Skeletal muscle tissue (tissue), 4 donors: ENCODE measurements around the gene IGSF11. TPM values are rescaled to one million over a fixed set of nuclear protein-coding genes. Genes with fewer than 3 reads are reported as not detected.
"Not testable (repeated sequence)": the region's sequence is repeated elsewhere in the genome, so short reads cannot be mapped to it uniquely, and the experiment has no call there.

Experiments
- H3K27ac ChIP-seq: one replicate; pipeline ENCODE4 v1.7.0; 2013; ENCODE audit warnings: mild to moderate bottlenecking, low read depth, low read length, inconsistent platforms
- H3K27me3 ChIP-seq, 3 donors: one replicate each; pipeline ENCODE4 v1.7.0; 2013; ENCODE audit warnings: low read length in 3 of 3; ENCODE audit not compliant: control insufficient read depth in 3 of 3, insufficient read depth in 3 of 3
- H3K36me3 ChIP-seq, 3 donors: one replicate each; pipeline ENCODE4 v1.7.0; 2013; ENCODE audit warnings: low read length in 3 of 3; ENCODE audit not compliant: control insufficient read depth in 3 of 3, insufficient read depth in 3 of 3
- H3K4me1 ChIP-seq, 3 donors: one replicate each; pipeline ENCODE4 v1.7.0; 2013; ENCODE audit warnings: low read length in 3 of 3, mild to moderate bottlenecking in 3 of 3; ENCODE audit not compliant: control insufficient read depth in 3 of 3, insufficient read depth in 3 of 3
- H3K4me3 ChIP-seq, 3 donors: one replicate each; pipeline ENCODE4 v1.7.0; 2013; ENCODE audit warnings: low read length in 3 of 3
- H3K9ac ChIP-seq, 3 donors: one replicate each; pipeline ENCODE4 v1.7.0; 2013; ENCODE audit warnings: low read length in 3 of 3, mild to moderate bottlenecking in 3 of 3, moderate library complexity in 2 of 3, low read depth in 1 of 3
- H3K9me3 ChIP-seq, 3 donors: one replicate each; pipeline ENCODE4 v1.7.0; 2013; ENCODE audit warnings: low read length in 3 of 3; ENCODE audit not compliant: control insufficient read depth in 3 of 3
- total RNA-seq: library from RNA; depleted of rRNA; stranded (reverse); fragments of >200 nt; gene quantifications from one replicate; pipeline ENCODE4 v1.2.3, GENCODE V29; 2014
- donor health status: Osteomylitis.

The IGSF11 gene, protein sequence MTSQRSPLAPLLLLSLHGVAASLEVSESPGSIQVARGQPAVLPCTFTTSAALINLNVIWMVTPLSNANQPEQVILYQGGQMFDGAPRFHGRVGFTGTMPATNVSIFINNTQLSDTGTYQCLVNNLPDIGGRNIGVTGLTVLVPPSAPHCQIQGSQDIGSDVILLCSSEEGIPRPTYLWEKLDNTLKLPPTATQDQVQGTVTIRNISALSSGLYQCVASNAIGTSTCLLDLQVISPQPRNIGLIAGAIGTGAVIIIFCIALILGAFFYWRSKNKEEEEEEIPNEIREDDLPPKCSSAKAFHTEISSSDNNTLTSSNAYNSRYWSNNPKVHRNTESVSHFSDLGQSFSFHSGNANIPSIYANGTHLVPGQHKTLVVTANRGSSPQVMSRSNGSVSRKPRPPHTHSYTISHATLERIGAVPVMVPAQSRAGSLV
- total RNA-seq, result 2.6 TPM

DNA sequence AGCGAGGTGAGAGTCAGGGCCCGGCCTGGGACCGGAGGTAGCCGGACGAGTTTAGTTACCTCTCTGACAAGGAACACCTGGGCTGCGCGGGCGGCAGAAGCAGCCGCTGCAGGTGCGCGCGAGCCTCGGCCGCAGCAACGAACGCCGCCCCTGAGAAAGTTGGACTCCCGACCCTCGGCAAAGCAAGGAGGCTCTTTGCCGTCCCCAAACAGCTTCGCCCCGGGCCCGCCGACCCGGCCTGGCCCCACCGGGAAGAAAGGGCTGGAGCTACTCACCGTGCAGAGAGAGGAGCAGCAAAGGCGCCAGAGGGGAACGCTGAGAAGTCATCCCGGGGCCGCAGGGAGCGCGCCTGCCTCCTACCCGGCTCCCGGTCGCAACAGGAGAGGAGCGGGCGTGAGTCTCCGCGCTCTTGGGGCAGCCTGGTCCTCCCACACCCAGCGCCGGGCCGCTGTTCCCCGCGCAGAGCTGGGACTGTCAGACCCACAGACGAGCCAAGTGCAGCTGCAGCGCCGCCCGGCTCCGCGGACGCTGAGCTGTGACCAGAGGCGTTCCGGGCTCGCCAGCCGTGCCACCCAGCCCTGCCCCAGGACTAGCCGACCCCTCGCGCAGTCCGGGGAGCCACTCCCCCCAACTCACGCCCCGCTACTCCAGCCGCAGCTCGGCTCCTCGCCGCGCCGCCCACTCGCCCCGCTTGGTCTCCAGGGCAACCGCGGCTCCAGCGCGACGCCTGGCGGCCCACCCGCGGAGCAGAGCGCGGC is at the start of gene IGSF11:
IGSF11 (minus strand) TSS at position 591 of the 758 bp plus-strand sequence; CDS start at position 327, 264 bp downstream.
- peak within 1 kb of the TSS; percentile 54 to 79 (median 78) for H3K9ac ChIP-seq
- H3K4me3 ChIP-seq, result peak within 1 kb of the TSS; percentile 70 to 80 (median 77)
- H3K4me1 ChIP-seq, result peaks cover 0 to 6% (median 0%) of the 10 kb centered on the region in 3 donors
- no peaks in the 10 kb centered on the region for H3K9me3 ChIP-seq
- H3K27ac ChIP-seq, result peak within 1 kb of the TSS; percentile 41
- H3K36me3 ChIP-seq, result no peaks in the 10 kb centered on the region
- peaks cover 0 to 3% (median 0%) of the 10 kb centered on the region in 3 donors for H3K27me3 ChIP-seq

DNA sequence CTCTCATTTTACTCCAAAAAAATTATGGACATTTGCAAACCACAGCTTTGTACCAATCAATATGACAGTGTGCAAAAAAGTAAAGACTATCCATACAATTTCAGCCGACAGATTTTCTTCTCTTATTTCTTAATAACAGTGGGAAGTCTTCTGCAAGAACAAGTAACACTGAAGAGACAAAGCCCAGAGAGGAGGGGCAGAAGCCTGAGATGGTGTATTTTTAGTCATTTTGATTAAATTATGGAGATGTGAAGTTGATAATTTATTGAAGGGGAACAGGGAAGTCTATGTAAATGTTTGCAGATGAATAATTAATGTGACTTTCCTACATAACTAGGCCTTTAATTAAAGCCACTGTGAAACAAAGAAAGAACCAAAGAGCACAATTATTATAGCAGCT is 45.7 kb upstream of the IGSF11 start:
- no peaks in the 10 kb centered on the region for H3K36me3 ChIP-seq
- H3K9ac ChIP-seq, result no peak overlapping the region
- no peaks in the 10 kb centered on the region for H3K27me3 ChIP-seq
- no peaks in the 10 kb centered on the region for H3K4me1 ChIP-seq
- H3K4me3 ChIP-seq, result no peak overlapping the region
- peaks cover 0 to 3% (median 2%) of the 10 kb centered on the region in 3 donors for H3K9me3 ChIP-seq
- H3K27ac ChIP-seq, result no peak overlapping the region

DNA sequence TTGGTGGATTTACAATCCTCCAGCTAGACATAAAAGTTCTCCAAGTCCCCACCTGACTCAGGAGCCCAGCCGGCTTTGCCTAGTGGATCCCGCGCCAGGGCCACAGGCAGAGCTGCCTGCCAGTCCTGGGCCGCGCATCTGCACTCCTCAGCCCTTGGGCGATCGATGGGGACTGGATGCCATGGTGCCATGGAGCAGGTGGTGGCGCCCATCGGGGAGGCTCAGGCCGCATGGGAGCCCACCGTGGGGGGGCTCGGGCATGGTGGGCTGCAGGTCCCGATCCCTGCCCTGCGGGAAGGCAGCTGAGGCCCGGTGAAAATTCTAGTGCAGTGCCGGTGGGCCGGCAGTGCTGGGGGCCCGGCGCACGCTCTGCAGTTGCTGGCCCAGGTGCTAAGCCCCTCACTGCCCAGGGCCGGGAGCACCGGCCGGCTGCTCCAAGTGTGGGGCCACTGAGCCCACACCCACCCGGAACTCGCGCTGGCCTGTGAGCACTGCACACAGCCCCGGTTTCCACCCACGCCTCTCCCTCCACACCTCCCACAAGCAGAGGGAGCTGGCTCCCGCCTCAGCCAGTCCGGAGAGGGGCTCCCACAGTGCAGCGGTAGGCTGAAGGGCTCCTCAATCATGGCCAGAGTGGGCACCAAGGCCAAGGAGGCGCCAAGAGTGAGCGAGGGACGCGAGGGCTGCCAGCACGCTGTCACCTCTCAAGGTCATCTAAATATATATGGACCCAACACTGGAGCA is 38.8 kb upstream of the IGSF11 start:
- no peak overlapping the region for H3K27ac ChIP-seq

DNA sequence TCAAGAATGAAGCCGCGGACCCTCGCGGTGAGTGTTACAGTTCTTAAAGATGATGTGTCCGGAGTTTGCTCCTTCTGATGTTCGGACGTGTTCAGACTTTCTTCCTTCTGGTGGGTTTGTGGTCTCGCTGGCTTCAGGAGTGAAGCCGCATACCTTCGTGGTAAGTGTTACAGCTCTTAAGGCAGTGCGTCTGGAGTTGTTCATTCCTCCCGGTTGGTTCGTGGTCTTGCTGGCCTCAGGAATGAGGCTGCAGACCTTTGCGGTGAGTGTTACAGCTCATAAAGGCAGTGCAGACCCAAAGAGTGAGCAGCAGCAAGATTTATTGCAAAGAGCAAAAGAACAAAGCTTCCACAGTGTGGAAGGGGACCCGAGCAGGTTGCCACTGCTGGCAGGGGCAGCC is 37.8 kb upstream of the IGSF11 start:
- not testable (repeated sequence) for H3K9ac ChIP-seq, H3K36me3 ChIP-seq, H3K27me3 ChIP-seq, H3K27ac ChIP-seq, H3K4me1 ChIP-seq, H3K9me3 ChIP-seq, H3K4me3 ChIP-seq

More for the DNA sequence above, 38.8 kb upstream of the IGSF11 start:
- no peak overlapping the region for H3K4me3 ChIP-seq
- H3K9me3 ChIP-seq, result peaks cover 0 to 4% (median 0%) of the 10 kb centered on the region in 3 donors
- H3K4me1 ChIP-seq, result no peaks in the 10 kb centered on the region
- H3K27me3 ChIP-seq, result no peaks in the 10 kb centered on the region
- no peaks in the 10 kb centered on the region for H3K36me3 ChIP-seq
- H3K9ac ChIP-seq, result no peak overlapping the region

DNA sequence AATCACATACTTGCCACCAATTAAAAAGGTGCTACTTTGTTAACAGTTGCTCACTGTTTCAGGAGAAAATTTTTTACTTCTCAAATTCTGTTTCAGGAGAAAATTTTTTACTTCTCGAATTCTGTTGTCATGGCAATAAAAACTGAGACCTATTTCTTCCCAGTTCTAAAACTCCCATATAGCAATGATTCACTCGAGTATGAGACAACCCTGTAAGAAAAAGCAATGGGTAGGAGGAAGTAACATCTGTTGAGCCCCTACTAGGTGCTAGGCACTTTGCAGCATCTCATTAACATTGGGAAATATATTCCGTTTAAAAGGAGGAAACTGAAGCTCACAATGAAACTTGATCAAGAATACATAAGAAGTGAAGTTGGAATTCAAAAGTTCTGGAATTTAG is 35.1 kb upstream of the IGSF11 start:
- H3K9ac ChIP-seq, result no peak overlapping the region
- no peaks in the 10 kb centered on the region for H3K4me1 ChIP-seq
- H3K9me3 ChIP-seq, result no peaks in the 10 kb centered on the region
- no peak overlapping the region for H3K27ac ChIP-seq
- H3K4me3 ChIP-seq, result no peak overlapping the region
- H3K36me3 ChIP-seq, result no peaks in the 10 kb centered on the region
- H3K27me3 ChIP-seq, result no peaks in the 10 kb centered on the region

DNA sequence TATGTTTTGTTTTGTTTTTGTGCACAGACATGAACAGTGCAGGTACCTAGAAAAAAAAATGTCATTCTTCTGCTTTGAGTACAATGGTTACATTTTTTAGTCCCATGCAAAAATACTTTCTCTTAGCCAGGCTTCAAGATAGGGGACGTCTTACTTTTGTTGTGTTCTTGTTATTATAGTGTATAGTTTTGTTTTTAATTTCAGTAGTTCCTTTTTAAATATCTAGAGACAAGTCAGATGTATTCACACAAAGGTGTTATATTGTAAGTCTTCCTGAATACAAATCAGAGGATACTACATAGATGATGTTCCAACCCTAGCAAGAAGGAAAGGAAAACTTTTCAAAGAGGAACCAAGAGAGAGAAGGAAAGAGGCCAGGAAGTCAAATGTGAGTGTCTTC is 28.8 kb upstream of the IGSF11 start:
- Histone ChIP-seq H3K4me3 (no peak overlapping the region), H3K4me1 (no peaks in the 10 kb centered on the region), H3K9ac (no peak overlapping the region), H3K27me3 (no peaks in the 10 kb centered on the region), H3K27ac (no peak overlapping the region), H3K36me3 (no peaks in the 10 kb centered on the region), H3K9me3 (no peaks in the 10 kb centered on the region)

DNA sequence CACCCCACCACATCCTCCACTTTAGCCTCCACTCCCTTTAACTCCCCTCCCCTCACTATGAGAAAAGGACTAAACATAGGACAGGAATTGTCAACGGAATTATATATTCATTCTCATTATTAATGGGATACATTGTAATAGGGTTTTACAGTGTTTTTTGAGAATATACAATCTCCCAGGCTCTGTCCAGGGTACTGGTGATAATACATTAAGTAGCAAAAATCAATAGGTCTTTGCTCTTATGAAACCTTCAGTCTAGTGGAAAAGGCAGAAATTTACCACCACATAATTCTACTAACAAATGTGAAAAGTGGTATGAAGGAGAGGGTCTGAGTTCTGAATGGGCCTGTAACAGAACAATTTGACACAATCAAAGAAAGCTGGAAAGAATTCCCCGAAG is 28.2 kb upstream of the IGSF11 start:
- H3K4me3 ChIP-seq, result no peak overlapping the region
- H3K36me3 ChIP-seq, result no peaks in the 10 kb centered on the region
- H3K9me3 ChIP-seq, result no peaks in the 10 kb centered on the region
- no peaks in the 10 kb centered on the region for H3K4me1 ChIP-seq
- no peak overlapping the region for H3K9ac ChIP-seq
- no peaks in the 10 kb centered on the region for H3K27me3 ChIP-seq
- H3K27ac ChIP-seq, result no peak overlapping the region

DNA sequence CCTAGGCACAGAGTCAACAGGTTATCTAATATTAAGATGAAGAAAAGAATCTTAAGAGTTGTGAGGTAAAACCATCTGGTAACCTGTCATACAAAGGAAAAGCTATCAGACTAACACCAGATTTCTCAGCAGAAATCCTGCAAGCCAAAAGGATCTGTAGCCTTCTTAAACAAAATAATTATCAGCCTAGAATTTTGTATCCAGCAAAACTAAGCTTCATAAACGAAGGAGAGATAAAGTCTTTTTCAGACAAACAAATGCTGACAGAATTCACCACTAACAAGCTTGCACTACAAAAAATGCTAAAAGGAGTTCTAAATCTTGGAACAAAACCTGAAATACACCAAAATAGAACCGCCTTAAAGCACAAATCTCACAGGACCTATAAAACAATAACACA is 9.9 kb upstream of the IGSF11 start:
- Histone ChIP-seq H3K9me3 (peaks cover 0 to 2% (median 0%) of the 10 kb centered on the region in 3 donors), H3K27ac (no peak overlapping the region)

DNA sequence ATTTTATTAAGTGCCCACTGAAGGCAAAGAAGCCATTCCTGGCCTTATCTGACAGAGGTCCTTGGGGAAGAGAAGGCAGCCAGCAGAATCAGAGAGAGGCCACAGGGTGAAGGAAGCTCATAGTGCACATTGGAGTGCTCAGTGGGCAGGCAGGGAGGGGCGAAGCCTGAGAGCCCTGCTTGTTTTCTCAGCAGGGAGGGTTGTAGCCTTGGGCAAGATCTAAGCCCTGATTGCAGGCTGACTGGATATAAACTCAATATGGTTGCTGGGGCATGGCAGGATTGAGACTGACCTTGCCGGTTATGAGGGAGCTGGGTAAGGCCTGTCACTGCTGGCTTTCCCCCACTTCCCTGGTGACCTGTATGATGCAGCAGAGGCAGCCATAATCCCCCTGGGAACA is 7.5 kb upstream of the IGSF11 start:
- H3K4me3 ChIP-seq, result no peak overlapping the region
- H3K36me3 ChIP-seq, result no peaks in the 10 kb centered on the region
- no peak overlapping the region for H3K9ac ChIP-seq
- no peaks in the 10 kb centered on the region for H3K27me3 ChIP-seq
- peaks cover 0 to 2% (median 0%) of the 10 kb centered on the region in 3 donors for H3K9me3 ChIP-seq
- no peaks in the 10 kb centered on the region for H3K4me1 ChIP-seq
- H3K27ac ChIP-seq, result no peak overlapping the region

More for the DNA sequence above, 9.9 kb upstream of the IGSF11 start:
- no peak overlapping the region for H3K9ac ChIP-seq
- no peaks in the 10 kb centered on the region for H3K36me3 ChIP-seq
- H3K4me1 ChIP-seq, result no peaks in the 10 kb centered on the region
- H3K4me3 ChIP-seq, result no peak overlapping the region
- H3K27me3 ChIP-seq, result no peaks in the 10 kb centered on the region
